Neuron (in vitro differentiated cells): ENCODE results near the gene PTGDS.

Experiments used
- H2AFZ ChIP-seq: one replicate; pipeline ENCODE4 v1.6.1; 2013; ENCODE audit warnings: low read depth, mild to moderate bottlenecking, inconsistent platforms, low read length, moderate library complexity
- H3K27me3 ChIP-seq: one replicate; pipeline ENCODE4 v1.6.1; 2013; ENCODE audit warnings: low read length; ENCODE audit not compliant: insufficient read depth
- H3K36me3 ChIP-seq: one replicate; pipeline ENCODE4 v1.6.1; 2013; ENCODE audit warnings: low read length; ENCODE audit not compliant: insufficient read depth
- H3K4me1 ChIP-seq: one replicate; pipeline ENCODE4 v1.6.1; 2013; ENCODE audit warnings: low read length; ENCODE audit not compliant: insufficient read depth
- H3K4me3 ChIP-seq: 2 replicates; pipeline ENCODE4 v1.5.1; 2013; ENCODE audit warnings: mild to moderate bottlenecking, low read length, moderate library complexity
- H3K9me3 ChIP-seq: one replicate; pipeline ENCODE4 v1.6.1; 2013; ENCODE audit warnings: low read length

Gene PTGDS

DNA sequence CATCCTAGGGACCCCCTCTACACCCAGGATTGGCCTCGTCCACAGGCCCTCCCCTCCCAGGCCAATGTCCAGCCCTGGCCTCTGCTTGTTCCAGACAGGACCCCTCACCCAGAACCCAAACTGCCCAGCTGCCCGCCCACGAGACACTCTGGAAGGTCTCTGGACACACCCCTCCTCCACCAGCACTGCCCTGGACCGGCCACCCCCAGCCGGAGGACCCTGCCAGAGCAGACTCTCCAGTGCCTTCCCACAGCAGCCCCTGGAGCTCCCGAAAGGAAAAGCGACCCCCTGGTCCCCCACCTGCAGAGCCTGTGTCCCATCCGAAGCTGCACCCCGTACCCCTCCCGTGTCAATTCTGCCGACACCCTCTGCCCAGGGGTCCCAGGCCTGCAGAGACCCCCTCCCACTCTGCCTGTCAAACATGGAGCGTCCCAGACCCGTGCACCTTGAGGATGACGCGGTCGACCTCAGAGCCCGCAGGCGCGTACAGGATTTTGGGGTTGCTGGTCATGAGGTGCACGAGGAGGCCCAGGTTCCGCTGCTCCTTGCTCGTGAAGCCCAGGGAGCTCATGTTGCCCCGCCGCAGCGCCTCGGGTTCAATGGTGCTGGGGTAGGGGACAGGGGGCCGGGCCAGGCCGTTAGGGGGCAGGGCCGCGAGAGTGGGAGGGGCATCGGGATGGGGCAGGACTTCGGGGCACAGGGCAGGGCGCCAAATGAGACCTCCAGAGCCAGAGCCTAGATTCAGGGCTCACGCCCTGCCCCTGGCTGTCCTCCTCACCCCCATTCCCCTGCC, 42.8 kb downstream of the PTGDS start:
- Histone ChIP-seq H2AFZ (no peak overlapping the region), H3K4me1 (peaks cover 5% of the 10 kb centered on the region), H3K27me3 (no peaks in the 10 kb centered on the region), H3K9me3 (peaks cover 2% of the 10 kb centered on the region), H3K36me3 (peaks cover 16% of the 10 kb centered on the region), H3K4me3 (no peak overlapping the region)

- no peaks in the 10 kb centered on the region for H3K27me3 ChIP-seq
- peaks cover 2% of the 10 kb centered on the region for H3K9me3 ChIP-seq
- H3K4me3 ChIP-seq: no peak overlapping the region
- peaks cover 14% of the 10 kb centered on the region for H3K4me1 ChIP-seq
- H3K36me3 ChIP-seq: peaks cover 9% of the 10 kb centered on the region
- H2AFZ ChIP-seq: no peak overlapping the region
Observed at GRCh38 chr9:137020771-137021567, 43.7 kb downstream of the PTGDS start.

DNA sequence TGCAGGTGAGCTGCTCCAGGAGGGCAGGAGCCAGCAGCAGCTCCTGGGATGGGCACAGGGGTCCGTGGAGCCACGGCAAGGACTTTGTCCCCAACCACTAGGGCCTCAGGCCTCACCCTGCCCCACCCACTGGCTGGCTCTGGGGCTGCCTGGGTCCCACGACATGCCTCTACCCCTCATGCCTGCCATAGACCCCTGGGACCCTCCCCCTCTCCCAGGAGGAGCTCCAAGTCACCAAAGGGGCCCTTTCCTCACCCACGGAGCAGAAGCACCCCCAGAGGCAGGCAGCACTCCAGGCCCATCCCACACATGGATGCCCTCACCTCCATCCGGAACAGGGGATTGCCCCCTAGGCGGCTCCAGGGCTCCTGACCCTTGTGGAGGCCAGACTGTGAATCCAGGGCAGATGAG, 44.3 kb downstream of the PTGDS start:
- peaks cover 6% of the 10 kb centered on the region for H3K36me3 ChIP-seq
- peaks cover 2% of the 10 kb centered on the region for H3K9me3 ChIP-seq
- no peak overlapping the region for H3K4me3 ChIP-seq
- H2AFZ ChIP-seq: no peak overlapping the region
- H3K27me3 ChIP-seq: no peaks in the 10 kb centered on the region
- H3K4me1 ChIP-seq: peaks cover 20% of the 10 kb centered on the region

GRCh38 chr9:137021979-137022661, 44.8 kb downstream of the PTGDS start:
- no peak overlapping the region for H2AFZ ChIP-seq
- peaks cover 25% of the 10 kb centered on the region for H3K4me1 ChIP-seq
- H3K36me3 ChIP-seq: peaks cover under 1% of the 10 kb centered on the region
- no peaks in the 10 kb centered on the region for H3K27me3 ChIP-seq
- no peak overlapping the region for H3K4me3 ChIP-seq
- H3K9me3 ChIP-seq: peaks cover 2% of the 10 kb centered on the region

- H2AFZ ChIP-seq: no peak overlapping the region
- peaks cover 30% of the 10 kb centered on the region for H3K4me1 ChIP-seq
- no peaks in the 10 kb centered on the region for H3K9me3 ChIP-seq
- no peaks in the 10 kb centered on the region for H3K36me3 ChIP-seq
- H3K4me3 ChIP-seq: no peak overlapping the region
- H3K27me3 ChIP-seq: no peaks in the 10 kb centered on the region
Observed at GRCh38 chr9:137022662-137023008, 45.3 kb downstream of the PTGDS start.

- H3K27me3 ChIP-seq: no peaks in the 10 kb centered on the region
- H3K9me3 ChIP-seq: no peaks in the 10 kb centered on the region
- peaks cover 30% of the 10 kb centered on the region for H3K4me1 ChIP-seq
- H2AFZ ChIP-seq: no peak overlapping the region
- no peaks in the 10 kb centered on the region for H3K36me3 ChIP-seq
- H3K4me3 ChIP-seq: no peak overlapping the region
Observed at GRCh38 chr9:137023157-137023556, 45.9 kb downstream of the PTGDS start.

GRCh38 chr9:137023583-137023991, 46.3 kb downstream of the PTGDS start:
- Histone ChIP-seq H3K9me3 (no peaks in the 10 kb centered on the region), H3K4me3 (no peak overlapping the region), H2AFZ (no peak overlapping the region), H3K36me3 (no peaks in the 10 kb centered on the region), H3K4me1 (peaks cover 32% of the 10 kb centered on the region), H3K27me3 (no peaks in the 10 kb centered on the region)

DNA sequence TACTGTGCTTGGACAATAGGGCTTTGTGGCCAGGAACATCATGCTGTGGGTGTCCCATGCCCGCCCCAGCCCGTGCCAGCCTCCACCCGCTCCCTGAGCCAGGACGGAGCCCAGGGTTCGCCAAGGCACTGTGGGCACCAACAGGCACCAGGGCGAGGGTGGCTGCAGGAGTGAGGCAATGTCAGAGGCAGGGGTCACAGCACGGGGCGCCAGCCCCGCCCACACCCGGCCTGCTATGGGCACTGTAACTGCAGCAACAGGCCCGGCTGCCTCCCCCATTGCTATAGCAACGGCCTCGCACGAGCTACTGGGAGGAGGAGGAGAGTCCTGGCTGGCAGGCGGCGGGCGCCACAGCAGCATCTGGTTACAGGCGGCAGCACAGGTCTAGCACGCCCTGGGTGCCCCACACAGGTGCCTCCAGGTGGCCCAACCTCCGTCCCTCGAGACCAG, 48.2 kb downstream of the PTGDS start:
- no peaks in the 10 kb centered on the region for H3K27me3 ChIP-seq
- no peak overlapping the region for H3K4me3 ChIP-seq
- H3K36me3 ChIP-seq: no peaks in the 10 kb centered on the region
- H3K9me3 ChIP-seq: no peaks in the 10 kb centered on the region
- H2AFZ ChIP-seq: no peak overlapping the region
- peaks cover 33% of the 10 kb centered on the region for H3K4me1 ChIP-seq

DNA sequence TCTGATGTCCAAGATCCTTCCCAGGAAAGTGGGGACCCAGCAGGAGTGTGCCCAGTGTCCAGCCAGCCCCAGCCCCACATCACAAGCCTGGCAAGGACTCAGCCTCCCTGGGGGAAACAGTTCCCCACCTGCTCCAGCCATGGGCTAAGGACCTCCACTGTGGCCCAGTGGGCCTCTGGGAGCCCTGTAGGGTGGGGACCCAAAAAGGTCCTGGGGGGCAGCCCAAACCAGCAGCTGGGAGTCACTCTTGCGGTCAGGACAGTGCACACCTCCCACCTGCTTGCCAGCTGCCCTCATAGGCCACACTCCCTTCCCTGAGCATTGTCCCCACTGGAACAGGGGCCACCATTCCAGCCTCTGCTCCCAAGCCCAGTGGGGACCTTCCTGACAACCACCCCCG, 49.1 kb downstream of the PTGDS start:
- Histone ChIP-seq H3K27me3 (no peaks in the 10 kb centered on the region), H3K4me3 (no peak overlapping the region)

DNA sequence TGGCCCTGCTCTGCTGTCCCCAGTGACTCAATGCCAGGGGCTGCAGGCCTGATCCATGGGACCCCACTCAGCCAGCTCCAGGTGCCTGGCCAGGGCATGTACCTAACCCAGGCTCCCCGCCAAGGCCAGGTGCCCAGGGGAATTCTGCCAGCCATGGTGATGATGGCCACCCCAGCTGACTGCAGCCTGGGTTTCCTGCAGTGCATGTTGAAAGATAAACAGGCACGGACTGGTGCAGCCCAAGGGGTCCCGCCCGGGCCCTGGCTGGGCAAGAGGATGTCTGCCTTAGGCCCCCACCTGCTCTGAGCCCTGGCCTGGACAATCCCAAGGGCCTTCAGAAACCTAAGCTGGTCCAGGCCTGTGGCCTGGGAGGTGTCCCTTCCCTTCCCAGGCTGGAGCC, 49.5 kb downstream of the PTGDS start:
- no peaks in the 10 kb centered on the region for H3K9me3 ChIP-seq
- H3K4me3 ChIP-seq: peak overlapping the region; percentile 58
- peaks cover 33% of the 10 kb centered on the region for H3K4me1 ChIP-seq
- no peaks in the 10 kb centered on the region for H3K36me3 ChIP-seq
- no peak overlapping the region for H2AFZ ChIP-seq
- no peaks in the 10 kb centered on the region for H3K27me3 ChIP-seq

More for the DNA sequence above, 49.1 kb downstream of the PTGDS start:
- Histone ChIP-seq H2AFZ (no peak overlapping the region), H3K4me1 (peaks cover 33% of the 10 kb centered on the region), H3K36me3 (no peaks in the 10 kb centered on the region), H3K9me3 (no peaks in the 10 kb centered on the region)

DNA sequence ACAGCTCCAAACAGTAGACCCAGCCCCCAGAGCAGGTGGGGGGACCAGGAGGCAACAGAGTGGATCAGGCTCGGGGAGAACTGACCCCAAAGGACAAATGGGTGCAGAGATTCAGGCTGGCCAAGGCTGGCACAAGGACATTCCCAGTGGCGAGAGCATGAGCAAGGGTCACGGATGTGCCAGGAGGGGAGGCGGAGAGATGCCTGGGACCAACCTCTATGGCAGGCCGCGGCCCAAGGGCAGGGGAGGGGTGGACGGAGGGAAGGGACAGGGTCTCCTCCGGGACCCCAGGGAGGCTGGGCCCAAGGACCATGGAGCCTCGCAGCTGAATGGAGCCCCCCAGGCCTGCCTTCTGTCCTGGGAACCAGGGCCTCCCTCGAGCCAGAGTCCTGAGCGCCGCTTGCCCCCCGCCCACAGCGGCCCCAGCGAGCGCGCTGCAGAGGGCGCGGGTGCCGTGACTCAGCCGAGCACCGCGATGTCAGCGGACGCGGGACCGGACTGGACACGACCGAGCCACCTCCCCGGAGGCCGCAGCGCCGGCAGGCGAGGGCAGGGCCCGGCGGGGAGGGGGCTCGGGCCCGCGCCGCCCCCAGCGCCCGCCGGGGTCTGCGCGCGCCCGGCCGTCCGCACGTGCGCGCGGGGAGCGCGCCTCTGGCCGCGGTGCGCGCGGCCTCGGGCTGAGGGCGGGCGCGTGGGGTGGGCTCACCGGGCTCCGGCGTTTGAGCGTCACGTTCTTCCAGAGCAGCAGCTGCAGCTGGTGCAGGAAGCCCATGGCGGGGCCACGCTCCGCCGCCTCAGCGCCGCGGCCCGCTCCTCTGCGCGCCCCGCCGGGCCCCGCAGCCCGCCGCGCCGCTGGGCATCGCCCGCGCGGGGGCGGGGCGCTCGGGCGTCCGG, 50.3 kb downstream of the PTGDS start, which contains the start of gene ABCA2:
Gene ABCA2 (minus strand): TSS at position 869 of the 894 bp plus-strand sequence. CDS start 97 bp downstream, at position 772.
- Histone ChIP-seq H3K4me1 (peaks cover 33% of the 10 kb centered on the region), H3K4me3 (peak within 1 kb of the TSS; percentile 58), H3K27me3 (no peaks in the 10 kb centered on the region), H3K9me3 (no peaks in the 10 kb centered on the region), H2AFZ (peak within 1 kb of the TSS; percentile 89), H3K36me3 (no peaks in the 10 kb centered on the region)
